ENCODE measurements around the gene ACSL5.

Gene ACSL5

DNA sequence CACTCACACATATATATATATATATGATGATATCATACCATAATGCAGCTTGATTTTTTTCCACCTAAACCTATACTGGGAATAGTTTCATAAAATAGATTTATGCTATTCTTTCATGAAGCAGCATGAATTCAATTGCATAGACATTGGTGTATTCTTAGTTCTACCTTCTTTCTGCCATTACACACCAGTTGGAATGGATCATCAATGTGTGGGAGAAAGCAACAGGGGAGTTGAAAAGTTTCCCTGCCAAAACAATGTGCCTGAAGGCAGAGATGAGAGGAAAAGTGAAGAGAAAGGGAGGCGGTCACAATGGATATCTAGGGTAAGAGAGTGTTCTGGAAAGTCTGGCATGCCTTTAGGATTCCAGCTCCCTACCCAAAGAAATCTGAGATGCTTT, 25.2 kb upstream of the ACSL5 start:
- no peak overlapping the region for H3K4me3 ChIP-seq (replicated peaks in 1 of 2; ENCODE audit: low read depth in 2 of 2, low read length in 2 of 2)
- DNase-seq (ENCODE audit: low read depth in 2 of 2) = no peak
- TF ChIP-seq, protein P1, sequence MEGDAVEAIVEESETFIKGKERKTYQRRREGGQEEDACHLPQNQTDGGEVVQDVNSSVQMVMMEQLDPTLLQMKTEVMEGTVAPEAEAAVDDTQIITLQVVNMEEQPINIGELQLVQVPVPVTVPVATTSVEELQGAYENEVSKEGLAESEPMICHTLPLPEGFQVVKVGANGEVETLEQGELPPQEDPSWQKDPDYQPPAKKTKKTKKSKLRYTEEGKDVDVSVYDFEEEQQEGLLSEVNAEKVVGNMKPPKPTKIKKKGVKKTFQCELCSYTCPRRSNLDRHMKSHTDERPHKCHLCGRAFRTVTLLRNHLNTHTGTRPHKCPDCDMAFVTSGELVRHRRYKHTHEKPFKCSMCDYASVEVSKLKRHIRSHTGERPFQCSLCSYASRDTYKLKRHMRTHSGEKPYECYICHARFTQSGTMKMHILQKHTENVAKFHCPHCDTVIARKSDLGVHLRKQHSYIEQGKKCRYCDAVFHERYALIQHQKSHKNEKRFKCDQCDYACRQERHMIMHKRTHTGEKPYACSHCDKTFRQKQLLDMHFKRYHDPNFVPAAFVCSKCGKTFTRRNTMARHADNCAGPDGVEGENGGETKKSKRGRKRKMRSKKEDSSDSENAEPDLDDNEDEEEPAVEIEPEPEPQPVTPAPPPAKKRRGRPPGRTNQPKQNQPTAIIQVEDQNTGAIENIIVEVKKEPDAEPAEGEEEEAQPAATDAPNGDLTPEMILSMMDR (IDR thresholded peaks at IDR 0.05; ENCODE audit: low read depth, low read length) = no peak

DNA sequence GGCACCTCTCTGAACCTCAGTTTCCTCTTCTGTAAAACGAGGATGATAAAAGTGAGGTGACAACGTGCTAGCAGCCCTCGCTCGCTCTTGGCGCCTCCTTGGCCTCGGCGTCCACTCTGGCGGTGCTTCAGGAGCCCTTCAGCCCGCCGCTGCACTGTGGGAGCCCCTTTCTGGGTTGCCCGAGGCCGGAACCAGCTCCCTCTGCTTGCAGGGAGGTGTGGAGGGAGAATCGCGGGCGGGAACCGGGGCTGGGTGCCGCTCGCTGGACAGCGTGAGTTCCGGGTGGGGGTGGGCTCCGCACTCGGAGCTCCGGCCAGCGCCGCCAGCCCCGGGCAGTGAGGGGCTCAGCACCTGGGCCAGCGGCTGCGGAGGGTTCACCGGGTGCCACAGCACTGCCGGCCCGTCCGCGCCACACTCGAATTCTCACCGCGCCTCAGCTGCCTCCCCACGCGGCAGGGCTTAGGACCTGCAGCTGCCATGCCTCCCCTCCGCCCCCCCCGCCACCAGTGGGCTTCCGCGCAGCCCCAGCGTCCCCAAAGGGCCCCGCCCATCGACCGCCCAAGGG, 24.3 kb upstream of the ACSL5 start:
- TF ChIP-seq, protein P1 (IDR thresholded peaks at IDR 0.05; ENCODE audit: low read depth, low read length) = no peak
- DNase-seq (ENCODE audit: low read depth in 2 of 2) = no peak
- no peak overlapping the region for H3K4me3 ChIP-seq (replicated peaks in 1 of 2; ENCODE audit: low read depth in 2 of 2, low read length in 2 of 2)

DNA sequence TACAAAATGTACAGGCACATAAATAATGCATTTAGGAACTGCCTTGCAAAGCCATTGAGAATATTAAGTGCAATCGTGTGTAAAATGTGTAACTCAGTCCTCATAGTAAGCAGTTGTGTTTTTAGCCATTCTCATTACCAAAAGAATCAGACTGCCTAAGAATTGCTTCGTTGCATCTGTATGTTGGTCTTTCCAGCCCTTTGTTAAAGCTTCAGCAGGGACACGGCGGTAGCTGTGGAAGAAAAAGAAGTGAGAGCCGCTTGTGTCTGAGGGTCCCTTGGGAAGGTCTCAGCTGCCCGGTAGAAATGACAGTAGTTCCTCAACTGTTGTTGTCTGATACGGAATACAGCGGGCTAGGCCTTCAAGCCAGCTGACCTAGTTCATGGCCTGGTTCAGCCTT, 22.8 kb upstream of the ACSL5 start:
- TF ChIP-seq, protein P1 (IDR thresholded peaks at IDR 0.05; ENCODE audit: low read depth, low read length) = no peak
- DNase-seq (ENCODE audit: low read depth in 2 of 2) = no peak
- H3K4me3 ChIP-seq (replicated peaks in 1 of 2; ENCODE audit: low read depth in 2 of 2, low read length in 2 of 2) = no peak overlapping the region

DNA sequence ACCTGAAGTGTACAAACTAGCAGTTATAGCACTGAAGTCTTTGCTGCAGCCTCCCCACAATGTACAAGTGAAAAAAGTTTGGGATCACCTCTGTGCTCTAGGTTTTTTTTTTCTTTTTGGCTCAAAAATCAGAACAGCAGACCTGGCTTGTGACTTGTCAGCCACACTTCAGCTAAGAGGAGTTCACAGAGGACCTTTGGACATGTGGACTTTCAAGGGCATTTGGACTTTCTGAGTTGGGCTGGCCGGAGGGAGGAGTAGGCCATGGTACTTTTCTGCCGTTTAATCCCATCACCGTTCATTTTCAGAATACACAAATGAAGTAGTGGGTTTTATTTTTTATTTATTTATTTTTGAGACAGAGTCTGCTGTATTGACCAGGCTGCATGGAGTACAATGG, 21.9 kb upstream of the ACSL5 start:
- TF ChIP-seq, protein P1 (IDR thresholded peaks at IDR 0.05; ENCODE audit: low read depth, low read length) = no peak
- DNase-seq (ENCODE audit: low read depth in 2 of 2) = no peak
- H3K4me3 ChIP-seq (replicated peaks in 1 of 2; ENCODE audit: low read depth in 2 of 2, low read length in 2 of 2) = no peak overlapping the region

DNA sequence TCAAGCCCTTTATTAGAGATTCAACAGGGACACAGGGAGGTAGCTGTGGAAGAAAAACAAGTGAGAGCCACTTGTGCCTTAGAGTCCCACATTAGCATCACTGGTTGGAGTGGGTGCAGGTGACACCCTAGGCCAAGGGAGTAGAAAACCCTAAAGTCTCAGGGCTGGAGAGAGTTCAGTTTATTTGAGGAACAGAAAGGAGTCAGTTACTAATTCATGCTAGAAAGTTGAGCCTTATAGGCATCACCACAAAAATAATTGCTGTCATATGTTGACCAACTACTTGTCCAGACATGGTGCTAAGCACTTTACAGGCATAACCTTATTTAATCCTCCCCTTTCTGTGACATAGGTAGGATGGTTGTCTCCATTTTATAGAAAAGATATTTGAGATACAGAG, 20.9 kb upstream of the ACSL5 start:
- no peak for DNase-seq (ENCODE audit: low read depth in 2 of 2)
- no peak overlapping the region for H3K4me3 ChIP-seq (replicated peaks in 1 of 2; ENCODE audit: low read depth in 2 of 2, low read length in 2 of 2)
- TF ChIP-seq, protein P1 (IDR thresholded peaks at IDR 0.05; ENCODE audit: low read depth, low read length) = no peak

DNA sequence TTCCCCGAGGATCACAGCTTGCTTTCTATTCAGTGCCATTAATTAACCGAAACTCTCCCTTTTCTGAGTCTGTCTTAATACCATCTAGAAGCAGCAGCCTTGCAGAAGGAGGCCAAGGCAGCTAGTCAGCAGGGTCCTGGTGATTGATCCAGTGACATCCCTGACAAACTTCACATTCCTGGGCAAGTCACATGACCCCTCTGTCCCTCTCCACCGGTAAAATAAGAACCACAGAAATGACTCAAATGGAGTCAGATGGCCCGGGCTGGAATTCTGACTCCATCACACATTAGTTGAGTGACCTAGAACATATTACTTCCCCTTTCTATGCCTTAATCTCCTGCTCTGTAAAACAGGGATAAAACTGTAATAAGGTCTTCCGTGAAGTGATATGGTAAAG, 17.2 kb upstream of the ACSL5 start:
- H3K4me3 ChIP-seq (replicated peaks in 1 of 2; ENCODE audit: low read depth in 2 of 2, low read length in 2 of 2) = no peak overlapping the region
- DNase-seq (ENCODE audit: low read depth in 2 of 2) = no peak

More for the DNA sequence above, 17.2 kb upstream of the ACSL5 start:
- TF ChIP-seq, protein P1 (IDR thresholded peaks at IDR 0.05; ENCODE audit: low read depth, low read length) = no peak
